ENCODE data around the gene DUSP22. TPM values are rescaled to one million over a fixed set of nuclear protein-coding genes. Genes with fewer than 3 reads are reported as not detected.

The DUSP22 gene
- total RNA-seq, 1 experiment from 2014 or later = 14.4 TPM

DNA sequence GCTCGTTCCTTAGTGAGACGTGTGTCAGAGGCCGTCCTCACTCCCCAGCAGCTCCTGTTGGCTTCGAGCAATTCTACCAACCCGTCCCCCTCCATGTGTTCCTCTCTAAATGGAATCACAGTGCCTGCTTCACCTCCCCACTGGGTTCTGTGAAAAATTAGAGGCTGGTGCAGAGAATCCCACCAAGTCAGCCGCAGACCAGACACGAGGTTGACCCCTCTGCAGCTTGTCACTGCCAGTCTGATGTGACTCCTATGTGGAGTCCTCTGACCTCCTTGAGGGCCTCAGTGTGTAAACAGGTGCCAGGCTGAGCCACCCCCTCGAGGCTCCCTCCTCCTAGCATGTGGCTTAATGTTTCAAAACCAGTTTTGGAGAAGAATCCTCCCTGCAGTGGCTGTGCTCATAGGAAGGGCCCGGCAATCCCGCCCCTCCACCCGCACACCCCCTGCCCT lies 86.7 kb downstream of the DUSP22 start:
- DNase-seq (ENCODE audit: low spot score) = no peak

DNA sequence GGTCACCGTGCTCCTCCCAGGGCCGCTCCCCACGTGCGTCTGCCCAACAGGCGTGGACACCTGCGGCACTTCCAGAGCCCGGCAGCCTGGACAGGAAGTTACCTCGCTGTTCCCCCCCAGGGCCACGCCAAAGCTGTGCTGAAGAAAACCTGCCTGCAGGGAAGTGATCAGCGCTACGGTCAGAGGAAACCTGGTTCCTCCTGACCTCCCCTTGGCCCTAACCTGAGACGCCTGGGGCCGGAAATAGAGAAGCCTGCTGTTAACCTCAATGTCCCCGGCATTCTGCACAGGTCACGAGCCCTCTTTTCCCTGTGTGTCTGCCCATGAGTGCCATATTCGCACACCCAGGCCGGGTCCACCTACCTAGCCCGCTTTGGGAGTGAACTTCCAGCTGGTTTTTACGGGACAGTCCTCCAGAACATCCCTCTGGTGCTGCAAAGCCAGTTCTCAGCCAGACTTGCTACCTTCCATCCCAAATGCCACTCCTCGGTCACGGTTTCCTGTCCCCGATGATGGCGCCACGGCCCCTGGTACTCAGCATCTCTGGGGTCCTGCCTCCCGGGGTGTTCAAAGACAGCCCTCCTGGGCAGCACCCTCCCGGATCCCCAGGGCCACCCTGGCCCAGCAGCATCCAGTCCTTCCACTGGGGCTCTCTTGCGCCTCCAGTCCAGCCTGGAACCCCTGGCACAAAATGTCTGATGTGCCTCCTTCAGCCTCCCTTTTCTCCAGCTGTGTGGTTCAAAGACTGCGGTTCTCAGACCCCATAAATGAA lies 87.3 kb downstream of the DUSP22 start:
- DNase-seq (ENCODE audit: low spot score) = no peak

DNA sequence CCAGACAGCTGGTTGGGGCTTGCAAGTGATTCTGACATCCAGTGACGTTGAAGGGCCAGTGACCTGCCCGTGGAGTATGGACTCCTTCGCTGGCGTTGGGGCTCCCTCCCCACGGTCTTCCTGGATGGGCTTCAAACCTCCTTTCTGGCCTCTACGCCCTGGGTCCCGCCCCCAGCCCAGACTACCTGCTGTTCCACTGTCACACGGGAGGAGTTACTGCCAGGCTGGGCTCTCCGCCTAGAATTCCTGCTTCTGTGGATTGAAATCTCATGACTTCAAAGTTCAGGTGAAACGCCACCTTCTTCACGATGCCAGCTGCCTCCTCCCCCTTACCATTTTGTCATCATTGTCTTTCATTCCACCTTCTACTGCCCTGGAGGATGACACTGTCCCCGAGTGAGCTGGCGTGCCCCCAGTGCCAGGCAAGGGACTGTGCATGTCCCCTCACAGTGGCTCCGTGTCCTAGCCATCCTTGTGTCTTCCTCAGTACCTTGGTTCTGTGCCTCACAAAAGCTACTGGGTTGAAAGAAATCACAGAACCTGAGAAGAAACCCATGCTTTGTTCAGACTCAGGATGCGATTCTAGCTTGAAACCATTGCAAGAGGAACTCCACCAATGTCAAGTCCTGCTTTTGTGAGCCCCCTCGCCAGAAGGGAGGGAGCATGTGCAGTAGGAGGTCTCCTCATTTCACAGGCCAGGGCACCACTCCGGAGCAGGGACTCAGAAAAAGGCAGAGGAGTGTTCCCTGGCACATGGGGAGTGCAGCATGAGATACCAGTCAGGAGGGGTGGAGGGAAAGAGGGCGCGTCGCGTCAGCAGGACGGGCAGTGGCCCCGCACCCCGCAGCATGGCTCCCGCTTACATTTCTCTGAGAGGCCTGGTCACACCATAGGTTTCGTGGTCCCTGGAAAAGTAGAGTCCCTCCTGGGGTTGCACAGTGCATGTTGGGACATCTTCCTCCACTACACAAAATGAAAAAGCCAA lies 88.2 kb downstream of the DUSP22 start:
- no peak for DNase-seq (ENCODE audit: low spot score)

DNA sequence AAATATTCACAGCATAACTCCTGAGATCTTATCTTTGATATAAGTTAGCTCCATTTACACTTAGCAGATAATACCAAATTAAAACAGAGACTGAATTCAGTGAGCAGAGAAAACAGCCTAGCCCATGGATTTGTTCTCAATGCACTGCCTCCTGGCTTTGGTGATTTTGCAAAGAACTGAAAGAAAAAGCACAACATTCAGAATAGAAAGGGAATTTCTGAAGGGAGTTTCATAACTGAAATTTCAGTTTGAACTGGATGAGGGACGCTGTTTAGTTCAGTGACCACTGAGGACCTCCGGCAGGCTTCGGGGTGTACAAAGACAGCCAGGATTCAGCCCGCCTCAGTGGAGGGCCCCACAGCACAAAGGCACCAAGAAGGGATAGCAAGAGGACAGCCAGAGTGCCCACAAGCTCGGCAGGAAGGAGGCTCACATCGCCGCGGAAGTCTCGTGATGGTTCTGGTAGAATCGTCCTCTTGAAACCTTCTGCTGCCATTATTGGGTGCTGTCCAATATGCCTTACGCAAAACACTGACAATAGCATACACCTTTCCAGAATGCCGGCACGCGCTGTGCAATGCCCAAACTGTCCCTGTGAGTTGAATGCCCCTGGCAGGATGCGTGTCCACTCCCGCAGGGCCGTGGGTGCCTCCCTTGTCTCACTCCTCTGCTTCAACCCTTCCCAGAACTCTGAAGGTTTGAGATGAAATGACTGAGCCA lies 89.6 kb downstream of the DUSP22 start:
- no peak for DNase-seq (ENCODE audit: low spot score)

DNA sequence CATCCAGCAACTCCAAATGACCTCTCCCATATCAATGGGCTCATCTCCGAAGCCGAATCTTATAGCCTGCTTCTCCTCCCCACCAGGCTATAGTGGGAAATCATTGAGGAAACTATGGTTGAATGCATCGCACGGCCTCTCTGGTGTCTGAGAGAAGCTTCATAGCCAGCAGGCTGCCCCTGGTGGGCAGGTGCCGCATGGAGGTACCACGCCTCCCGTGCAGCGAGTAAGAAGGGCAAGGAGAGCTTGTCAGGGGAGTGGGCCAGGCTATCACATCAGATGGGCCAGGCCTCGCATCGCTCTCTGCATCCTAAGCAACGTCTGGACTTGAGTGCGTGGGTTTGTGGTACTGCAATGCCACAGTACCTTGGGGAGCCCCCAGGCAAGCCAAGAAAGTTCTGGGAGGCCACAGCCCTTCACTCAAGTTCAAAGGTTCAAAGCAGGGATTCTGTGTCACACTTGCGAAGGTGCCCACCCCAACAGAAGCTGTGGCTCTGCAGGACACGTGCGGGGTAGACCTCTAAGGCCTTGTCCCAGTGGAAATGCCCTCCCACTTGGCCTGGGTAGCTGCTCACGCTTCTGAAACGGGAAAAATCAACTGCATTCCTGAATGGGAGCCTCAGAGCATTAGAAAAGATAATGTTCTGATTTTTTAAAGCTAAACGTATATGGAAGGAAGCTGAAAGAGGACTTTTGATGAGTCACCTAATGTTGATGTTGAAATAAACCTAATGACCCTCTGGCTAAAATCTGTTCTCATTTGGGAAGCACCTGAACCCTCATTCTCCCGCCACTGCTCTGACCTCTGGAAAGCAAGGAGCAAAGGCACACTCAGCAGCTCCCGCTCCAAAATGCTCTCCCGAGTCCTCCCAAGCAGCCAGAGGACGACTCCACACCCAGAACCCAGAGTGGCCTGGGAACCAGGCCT lies 90.9 kb downstream of the DUSP22 start:
- no peak for DNase-seq (ENCODE audit: low spot score)

DNA sequence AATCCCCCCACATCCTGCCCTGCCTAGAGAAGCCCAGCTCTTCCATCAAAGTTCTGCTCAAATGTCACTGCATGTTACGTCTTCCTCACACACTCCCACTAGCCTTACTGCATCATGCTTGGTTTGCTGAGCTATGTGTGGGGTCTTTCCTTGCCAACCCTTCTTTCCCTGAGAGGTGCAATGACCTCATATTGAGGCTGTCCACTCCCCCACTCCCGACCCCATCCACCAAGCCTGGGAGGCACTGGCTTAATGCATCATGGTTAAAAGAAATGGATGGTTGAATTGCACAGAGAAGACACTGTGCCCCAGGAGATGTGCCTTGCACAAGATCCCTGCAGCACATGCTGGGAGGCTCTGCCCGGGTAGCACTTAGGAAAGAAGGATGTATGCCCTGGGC lies 91.6 kb downstream of the DUSP22 start:
- no peak for DNase-seq (ENCODE audit: low spot score)

DNA sequence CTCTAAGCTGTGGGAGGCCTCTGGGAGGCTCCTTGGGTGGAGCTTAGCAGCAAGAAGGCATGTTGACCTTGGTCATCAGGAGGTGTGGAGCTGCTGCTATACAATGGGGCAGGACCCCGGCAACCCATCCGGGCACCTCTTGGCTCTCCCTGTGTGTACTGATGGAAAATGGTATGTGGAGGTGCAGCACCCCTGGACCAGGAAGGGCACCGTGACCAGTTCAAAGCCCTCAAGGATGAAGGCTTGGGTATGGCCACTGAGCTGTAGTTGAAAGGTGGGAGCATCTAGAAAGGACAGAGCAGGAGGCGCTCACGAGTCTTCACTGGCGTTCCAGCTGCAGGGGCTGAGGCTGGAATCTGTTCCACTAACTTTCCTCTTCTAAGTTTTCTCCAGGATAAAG lies 92.6 kb downstream of the DUSP22 start:
- no peak for DNase-seq (ENCODE audit: low spot score)

DNA sequence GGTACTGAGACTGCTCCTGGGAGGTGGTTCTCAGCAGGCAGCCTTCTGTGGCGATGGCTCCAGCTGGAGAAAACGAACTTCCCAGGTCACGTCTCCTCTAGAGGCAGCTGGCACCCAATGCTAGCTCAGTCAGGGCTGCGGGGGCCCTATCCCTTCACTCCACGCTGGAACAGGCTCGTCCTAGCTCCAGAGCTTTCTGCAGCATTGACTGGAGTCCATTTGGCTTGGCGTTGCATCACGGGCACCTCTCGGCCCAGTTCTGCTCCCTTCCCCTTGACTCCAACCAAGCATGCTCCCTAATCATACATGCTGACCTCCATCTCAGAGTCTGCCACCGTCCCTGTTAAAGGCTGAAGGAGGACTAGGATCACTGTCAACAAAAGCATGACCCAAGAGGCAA lies 93.3 kb downstream of the DUSP22 start:
- DNase-seq (ENCODE audit: low spot score) = no peak

DNA sequence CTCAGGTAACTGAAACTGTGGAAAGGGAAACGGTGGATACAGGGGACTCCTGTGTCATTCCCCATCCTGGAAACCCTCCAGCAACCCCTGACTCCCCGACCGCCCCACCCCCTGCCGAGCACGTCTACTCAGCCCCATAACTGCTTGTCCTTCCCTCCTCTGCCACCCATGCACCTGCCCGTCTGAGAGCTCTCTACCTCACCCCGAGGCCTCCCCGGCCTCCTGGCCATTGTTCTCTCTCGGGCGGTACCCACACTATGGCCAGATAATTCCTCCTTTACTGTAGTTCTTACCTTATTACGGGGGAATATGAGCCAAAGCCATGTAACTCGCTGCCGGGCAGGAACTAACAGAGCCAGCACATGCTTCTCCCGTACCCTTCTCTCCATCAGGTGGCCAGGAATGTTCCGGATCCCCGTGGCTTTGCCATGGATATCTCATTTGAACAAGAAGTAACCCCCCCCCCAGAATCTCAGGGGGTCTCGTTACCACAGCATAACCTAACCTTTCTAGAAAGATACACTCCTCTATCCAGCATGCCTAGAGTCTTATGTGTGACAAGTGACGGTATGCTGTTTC lies 94.5 kb downstream of the DUSP22 start:
- DNase-seq (ENCODE audit: low spot score) = no peak

DNA sequence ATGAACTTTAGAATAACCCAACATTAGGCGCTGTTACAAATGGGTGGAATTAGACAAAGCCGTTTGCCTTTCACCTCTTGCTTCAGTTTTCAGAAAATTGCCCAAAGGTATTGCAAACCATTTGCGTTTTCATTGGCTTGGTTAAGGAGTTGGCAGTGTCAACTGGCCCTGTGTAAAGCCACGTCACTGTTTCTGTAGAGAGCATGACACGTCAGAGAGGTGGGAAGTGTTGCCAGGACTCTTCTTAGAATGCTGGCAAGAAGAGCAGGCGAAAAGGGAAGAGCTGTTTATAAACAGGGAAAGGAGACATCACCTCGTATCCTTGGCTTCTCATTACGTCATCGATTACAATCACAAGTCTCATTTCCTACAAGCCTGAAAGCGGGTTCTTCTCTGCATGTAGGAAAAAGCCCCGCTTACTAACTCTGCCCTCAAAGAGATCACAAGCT lies 95.0 kb downstream of the DUSP22 start:
- DNase-seq (ENCODE audit: low spot score) = no peak

DNA sequence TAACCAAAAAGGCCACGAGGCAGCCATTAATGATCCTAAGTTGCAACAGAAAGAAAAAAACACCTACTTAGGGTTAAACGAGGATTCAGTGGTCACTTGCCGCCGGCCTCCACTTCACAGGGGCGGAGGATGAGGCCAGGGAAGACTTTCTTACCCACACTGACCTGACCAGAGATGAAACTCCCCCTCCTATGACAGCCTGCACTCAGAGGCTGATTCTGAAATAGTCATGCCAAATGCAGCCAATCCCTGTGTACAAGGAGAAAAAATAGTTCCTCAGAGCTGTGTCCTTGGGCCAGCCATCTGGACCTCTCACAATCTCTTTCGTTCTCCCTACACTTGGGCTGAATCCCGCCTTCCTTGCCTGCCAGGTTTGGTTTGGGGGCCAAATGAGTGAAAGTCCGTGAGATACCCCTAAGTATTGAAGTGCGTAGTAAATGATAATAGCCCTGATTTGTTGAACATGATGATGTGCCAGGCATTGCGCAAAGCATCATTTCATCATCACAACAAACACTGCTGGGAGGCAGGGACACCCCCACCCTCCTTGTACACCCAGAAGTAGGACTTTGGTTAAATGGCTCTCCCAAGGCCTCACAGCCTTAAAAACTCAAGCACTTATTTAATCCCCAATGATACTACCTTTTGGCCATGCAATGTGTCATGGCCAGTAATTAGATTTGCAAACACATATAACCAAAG lies 96.1 kb downstream of the DUSP22 start:
- DNase-seq (ENCODE audit: low spot score) = no peak

DNA sequence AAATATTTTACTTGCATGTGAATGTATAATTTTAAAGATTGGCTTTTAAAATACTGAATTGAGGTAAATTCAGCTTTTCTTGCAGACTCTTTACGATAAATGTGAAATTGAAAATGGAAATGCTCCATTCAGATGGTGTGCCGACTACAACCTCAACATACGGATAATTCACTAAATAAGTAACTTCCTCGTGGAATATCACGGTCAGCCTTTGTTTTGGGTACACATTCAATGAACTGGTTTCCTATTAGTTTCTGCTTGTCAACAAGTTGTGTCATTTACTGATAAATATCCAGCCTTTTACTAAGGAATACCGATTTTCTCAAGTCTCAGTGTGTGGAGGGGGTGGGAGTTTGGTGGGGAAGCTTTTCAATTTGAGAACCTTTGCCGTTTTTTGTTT lies 96.9 kb downstream of the DUSP22 start:
- no peak for DNase-seq (ENCODE audit: low spot score)

DNA sequence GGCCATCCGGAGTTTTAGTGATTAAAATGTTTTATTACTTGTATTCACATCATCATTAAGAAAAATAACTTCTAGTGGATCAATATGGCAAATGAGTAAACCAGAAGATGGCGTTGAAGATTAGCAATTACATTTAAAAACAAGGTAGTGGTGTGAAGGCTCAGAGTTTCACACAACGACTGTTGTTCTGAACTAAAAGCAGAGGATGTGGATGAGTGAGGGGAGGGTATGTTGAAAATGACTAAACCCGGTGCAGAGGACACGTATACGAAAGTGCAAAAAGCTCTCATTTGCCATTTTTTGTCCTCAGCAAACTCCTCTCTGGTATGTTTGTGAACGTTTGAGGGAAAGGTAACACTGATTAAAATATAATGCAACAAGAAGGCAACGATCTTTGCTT lies 97.3 kb downstream of the DUSP22 start:
- DNase-seq (ENCODE audit: low spot score) = no peak

DNA sequence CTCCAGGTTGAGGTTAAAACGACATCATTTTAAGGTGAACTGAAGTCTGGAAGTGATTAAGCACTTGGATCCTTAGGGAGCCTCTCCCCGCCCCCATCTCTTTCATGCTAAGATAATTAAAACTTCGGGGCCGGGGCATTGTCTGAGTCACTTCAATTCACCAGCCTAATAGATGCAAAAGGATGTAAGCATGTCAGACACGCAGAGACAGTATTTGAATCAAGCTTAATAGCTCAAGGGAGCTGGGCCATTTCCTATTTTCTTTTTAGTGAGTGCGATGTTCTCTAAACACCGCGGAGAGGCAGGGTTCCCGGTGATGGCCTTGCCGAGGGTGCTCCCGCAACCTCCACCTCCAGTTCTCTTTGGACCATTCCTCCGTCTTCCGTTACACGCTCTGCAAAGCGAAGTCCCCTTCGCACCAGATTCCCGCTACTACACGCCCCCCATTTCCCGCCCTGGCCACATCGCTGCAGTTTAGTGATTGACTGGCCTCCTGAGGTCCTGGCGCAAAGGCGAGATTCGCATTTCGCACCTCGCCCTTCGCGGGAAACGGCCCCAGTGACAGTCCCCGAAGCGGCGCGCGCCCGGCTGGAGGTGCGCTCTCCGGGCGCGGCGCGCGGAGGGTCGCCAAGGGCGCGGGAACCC lies 98.7 kb downstream of the DUSP22 start:
- no peak for DNase-seq (ENCODE audit: low spot score)

DNA sequence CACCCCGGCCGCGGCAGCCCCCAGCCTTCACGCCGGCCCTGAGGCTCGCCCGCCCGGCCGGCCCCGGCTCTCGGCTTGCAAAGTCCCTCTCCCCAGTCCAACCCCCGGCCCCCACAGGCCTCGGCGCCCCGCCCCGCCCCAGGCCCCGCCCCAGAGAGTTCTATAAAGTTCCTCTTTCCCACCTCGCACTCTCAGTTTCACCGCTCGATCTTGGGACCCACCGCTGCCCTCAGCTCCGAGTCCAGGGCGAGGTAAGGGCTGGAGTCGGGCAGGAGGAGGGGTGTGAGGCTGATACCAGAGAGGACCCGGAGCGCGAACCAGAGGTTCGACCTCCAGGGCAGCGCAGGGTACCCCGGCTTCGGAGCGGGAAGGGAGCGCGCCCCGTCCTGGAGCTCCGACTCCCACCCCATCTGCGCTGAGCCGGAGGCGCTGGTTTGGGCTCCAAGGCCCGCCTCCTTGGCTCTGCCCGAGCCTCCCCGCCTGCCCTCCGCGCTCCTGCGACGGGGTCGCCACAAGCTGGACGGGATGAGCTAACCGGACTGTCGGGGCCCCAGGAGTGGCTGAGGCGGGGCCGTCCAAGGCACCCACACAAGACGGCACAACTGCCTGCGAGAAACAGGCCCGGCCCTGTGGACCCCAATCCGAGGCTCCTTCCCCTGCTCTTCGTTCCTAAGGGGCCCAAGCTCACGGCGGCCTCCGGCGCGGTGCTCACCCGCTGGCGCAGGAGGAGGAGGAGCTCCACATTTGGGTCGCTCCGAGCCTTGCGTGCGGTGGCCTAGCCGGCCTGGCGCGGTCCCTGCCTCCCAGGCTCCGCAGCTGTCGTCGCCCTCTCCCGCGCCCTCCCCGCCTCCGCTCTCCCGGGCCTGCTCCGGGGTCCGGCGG lies 99.5 kb downstream of the DUSP22 start, which contains the start of gene IRF4:
Gene IRF4, plus strand, starts transcription at position 194 of the 882 bp plus-strand sequence. CDS start 1,401 bp downstream, outside the sequence.
- no peak for DNase-seq (ENCODE audit: low spot score)

DNA sequence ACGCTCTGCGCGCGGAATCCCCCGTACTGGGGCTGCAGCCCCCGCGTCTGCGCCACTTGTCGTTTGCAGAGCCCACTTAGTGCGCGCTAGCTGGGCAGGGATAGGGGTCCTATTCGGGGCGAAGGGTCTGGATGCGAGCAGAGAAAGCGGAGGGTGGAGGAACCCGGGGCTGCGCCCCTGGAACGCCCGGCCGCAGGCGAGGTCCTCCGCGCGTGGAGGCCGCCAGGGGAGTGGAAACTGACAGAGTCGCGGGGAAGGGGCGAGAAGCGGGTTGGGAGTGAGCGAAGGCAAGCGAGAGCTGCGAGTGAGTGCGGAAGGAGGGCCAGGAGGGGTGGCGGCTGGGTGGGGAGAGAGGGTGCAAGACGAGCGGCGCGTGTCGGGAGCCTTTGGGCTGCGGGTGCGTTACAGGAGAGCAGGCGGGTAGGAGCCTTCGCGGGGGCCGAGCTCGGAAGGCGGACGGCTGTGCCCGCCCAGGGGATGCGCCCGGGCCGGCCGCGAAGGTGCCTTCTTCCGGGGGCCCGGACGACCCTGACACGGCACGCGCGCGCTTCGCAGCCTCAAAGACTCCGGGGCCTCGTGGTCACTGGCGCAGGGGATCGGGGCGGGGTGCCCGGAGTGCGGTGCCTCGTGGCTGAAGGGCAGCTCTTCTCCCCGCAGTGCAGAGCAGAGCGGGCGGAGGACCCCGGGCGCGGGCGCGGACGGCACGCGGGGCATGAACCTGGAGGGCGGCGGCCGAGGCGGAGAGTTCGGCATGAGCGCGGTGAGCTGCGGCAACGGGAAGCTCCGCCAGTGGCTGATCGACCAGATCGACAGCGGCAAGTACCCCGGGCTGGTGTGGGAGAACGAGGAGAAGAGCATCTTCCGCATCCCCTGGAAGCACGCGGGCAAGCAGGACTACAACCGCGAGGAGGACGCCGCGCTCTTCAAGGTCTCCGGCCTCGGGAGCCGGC lies 100.4 kb downstream of the DUSP22 start:
- no peak for DNase-seq (ENCODE audit: low spot score)
